ENCODE data around the gene SPRYD3. TPM values are rescaled to one million over a fixed set of nuclear protein-coding genes. Genes with fewer than 3 reads are reported as not detected.
A peak's percentile ranks its signal among the peaks of the same experiment; 100 is the strongest.
"Not testable (repeated sequence)": the region's sequence is repeated elsewhere in the genome, so short reads cannot be mapped to it uniquely, and the experiment has no call there.

The SPRYD3 gene
- total RNA-seq, 1 donor from 2014 or later = 10.5 TPM

DNA sequence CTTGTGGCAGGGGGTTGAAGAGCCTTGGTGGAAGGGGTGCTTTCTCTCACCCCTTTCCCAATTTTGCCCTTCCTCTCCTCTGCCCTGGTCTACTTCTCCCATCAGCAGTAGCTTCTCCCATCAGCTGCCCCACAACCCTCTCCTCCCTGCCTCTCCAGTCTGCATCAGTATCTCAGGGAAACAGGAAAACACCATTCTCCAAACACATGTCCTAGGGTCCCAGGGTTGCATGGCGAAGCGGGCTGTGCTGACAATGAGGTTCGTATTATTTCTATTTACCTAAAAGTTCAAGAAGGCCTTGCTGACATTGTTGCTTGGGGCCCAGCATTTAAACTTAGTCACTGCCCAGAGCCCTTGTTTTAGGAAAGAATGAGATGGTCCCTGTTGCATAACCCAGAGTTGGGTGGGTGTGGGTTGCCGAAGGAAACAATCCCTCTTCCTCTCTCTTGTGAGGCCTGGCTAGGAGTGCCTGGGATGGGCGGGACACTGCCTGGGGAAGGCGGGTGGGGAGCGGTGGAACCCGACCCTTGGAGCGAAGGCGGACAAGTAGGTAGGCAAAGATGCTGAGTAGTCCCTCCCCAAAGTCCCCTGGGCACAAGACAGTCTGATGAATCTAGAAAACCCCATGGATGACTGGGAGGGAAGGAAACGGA lies 17.0 kb upstream of the SPRYD3 start:
- DNase-seq (ENCODE audit: low spot score) = no peak
- H3K36me3 Mint-ChIP-seq (ENCODE audit: low read depth, unreplicated experiment) = no peaks in the 10 kb centered on the region
- H3K9me3 Mint-ChIP-seq (ENCODE audit: unreplicated experiment) = no peaks in the 10 kb centered on the region
- TF ChIP-seq, protein P1, sequence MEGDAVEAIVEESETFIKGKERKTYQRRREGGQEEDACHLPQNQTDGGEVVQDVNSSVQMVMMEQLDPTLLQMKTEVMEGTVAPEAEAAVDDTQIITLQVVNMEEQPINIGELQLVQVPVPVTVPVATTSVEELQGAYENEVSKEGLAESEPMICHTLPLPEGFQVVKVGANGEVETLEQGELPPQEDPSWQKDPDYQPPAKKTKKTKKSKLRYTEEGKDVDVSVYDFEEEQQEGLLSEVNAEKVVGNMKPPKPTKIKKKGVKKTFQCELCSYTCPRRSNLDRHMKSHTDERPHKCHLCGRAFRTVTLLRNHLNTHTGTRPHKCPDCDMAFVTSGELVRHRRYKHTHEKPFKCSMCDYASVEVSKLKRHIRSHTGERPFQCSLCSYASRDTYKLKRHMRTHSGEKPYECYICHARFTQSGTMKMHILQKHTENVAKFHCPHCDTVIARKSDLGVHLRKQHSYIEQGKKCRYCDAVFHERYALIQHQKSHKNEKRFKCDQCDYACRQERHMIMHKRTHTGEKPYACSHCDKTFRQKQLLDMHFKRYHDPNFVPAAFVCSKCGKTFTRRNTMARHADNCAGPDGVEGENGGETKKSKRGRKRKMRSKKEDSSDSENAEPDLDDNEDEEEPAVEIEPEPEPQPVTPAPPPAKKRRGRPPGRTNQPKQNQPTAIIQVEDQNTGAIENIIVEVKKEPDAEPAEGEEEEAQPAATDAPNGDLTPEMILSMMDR (IDR thresholded peaks at IDR 0.05; ENCODE audit: unreplicated experiment) = no peak
- H3K27ac Mint-ChIP-seq (ENCODE audit: unreplicated experiment) = no peak overlapping the region
- peaks cover 34% of the 10 kb centered on the region for H3K4me1 Mint-ChIP-seq (ENCODE audit: unreplicated experiment)
- H3K4me3 Mint-ChIP-seq (ENCODE audit: unreplicated experiment) = peak overlapping the region; percentile 88
- H3K27me3 Mint-ChIP-seq (ENCODE audit: unreplicated experiment) = peaks cover 24% of the 10 kb centered on the region

DNA sequence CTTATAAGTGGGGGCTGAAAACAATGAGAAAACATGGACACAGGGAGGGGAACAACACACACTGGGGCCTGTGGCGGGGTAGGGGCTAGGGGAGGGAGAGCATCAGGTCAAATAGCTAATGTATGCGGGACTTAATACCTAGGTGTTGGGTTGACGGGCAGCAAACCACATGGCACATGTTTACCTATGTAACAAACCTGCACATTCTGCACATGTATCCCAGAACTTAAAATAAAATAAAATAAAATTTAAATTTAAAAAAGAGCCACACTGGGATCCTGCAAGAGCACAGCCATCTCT lies 16.4 kb upstream of the SPRYD3 start:
- Mint-ChIP-seq H3K27me3 (ENCODE audit: unreplicated experiment) (peaks cover 24% of the 10 kb centered on the region), H3K4me1 (ENCODE audit: unreplicated experiment) (peaks cover 34% of the 10 kb centered on the region)
- not testable (repeated sequence) for DNase-seq (ENCODE audit: low spot score); H3K4me3 Mint-ChIP-seq (ENCODE audit: unreplicated experiment); H3K9me3 Mint-ChIP-seq (ENCODE audit: unreplicated experiment); H3K36me3 Mint-ChIP-seq (ENCODE audit: low read depth, unreplicated experiment); H3K27ac Mint-ChIP-seq (ENCODE audit: unreplicated experiment)

DNA sequence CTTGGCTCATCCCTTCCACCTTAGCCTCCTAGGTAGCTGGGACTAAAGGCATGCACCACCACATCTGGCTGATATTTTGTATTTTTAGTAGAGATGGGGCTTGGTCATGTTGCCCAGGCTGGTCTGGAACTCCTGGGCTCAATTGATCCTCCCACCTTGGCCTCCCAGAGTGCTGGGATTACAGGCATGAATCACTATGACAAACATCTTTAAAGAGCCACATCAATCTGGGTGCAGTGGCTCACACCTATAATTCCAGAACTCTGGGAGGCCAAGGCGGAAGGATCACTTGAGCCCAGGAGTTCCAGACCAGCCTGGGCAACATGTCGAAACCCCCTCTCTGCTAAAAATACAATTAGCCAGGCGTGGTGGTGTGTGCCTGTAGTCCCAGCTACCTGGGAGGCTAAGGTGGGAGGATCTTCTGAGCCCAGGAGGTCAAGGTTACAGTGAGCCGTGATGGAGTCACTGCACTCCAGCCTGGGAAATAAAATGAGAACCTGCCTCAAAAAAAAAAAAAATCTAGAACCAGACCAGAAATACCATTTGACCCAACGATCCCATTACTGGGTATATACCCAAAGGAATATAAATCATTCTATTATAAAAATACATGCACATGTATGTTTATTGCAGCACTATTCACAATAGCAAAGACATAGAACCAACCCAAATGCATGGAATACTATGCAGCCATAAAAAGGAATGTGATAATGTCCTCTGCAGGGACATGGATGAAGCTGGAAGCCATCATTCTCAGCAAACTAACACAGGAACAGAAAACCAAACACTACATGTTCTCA lies 15.8 kb upstream of the SPRYD3 start:
- H3K9me3 Mint-ChIP-seq (ENCODE audit: unreplicated experiment); DNase-seq (ENCODE audit: low spot score); H3K36me3 Mint-ChIP-seq (ENCODE audit: low read depth, unreplicated experiment); H3K27ac Mint-ChIP-seq (ENCODE audit: unreplicated experiment); H3K4me3 Mint-ChIP-seq (ENCODE audit: unreplicated experiment): not testable (repeated sequence)
- Mint-ChIP-seq H3K4me1 (ENCODE audit: unreplicated experiment) (peaks cover 34% of the 10 kb centered on the region), H3K27me3 (ENCODE audit: unreplicated experiment) (peaks cover 24% of the 10 kb centered on the region)

DNA sequence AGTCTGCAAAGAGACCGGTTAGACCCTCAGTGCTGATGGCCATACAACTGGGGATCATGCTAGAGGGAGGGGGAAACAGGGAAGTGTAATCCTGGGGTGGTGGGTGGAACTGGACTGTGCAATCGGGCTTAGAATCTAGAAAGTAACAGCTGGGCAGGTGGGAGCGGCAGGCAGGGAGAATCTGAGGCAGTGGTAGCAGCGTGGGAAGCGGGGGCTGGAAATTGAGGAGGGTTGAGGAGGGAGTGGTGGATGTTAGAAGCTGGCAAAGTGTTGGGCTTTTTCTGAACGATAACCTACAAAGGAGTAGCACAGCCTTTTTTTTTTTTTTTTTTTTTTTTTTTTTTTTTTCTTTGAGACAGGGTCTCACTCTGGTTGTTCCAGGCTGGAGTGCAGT lies 15.2 kb upstream of the SPRYD3 start:
- no peak for DNase-seq (ENCODE audit: low spot score)
- TF ChIP-seq, protein P1 (IDR thresholded peaks at IDR 0.05; ENCODE audit: unreplicated experiment) = no peak
- Mint-ChIP-seq H3K9me3 (ENCODE audit: unreplicated experiment) (no peaks in the 10 kb centered on the region), H3K27me3 (ENCODE audit: unreplicated experiment) (peaks cover 25% of the 10 kb centered on the region), H3K27ac (ENCODE audit: unreplicated experiment) (no peak overlapping the region), H3K4me3 (ENCODE audit: unreplicated experiment) (no peak overlapping the region), H3K4me1 (ENCODE audit: unreplicated experiment) (peaks cover 33% of the 10 kb centered on the region), H3K36me3 (ENCODE audit: low read depth, unreplicated experiment) (no peaks in the 10 kb centered on the region)

DNA sequence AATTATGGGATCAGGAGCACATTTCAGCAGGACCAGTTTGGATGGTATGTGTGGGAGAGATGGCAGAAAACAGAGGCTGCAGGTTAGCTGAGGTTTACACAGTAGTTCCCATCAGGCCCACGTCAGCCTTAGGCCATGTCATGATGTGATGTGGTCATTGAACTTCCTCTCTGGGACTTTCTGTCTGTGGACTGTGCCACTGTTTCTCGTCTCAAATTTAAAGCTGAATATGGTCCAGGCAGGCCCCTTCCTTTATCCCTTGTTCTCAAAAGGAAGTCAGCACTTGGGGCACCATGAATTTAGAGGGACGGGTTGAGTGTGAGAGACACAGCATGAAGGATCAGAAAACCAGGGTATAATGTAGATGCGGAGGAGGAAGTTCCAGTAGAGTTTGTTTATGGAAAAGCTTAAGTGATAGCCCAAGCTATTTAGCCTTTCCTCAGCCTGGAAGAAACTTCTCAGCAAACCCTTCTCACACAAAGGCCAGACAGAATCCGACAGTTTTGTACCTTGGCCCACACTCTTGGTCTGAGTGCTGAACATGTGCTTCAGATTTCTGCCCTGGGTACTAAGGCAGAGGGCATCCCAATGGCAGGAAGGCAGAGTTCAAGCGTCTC lies 14.7 kb upstream of the SPRYD3 start:
- H3K4me3 Mint-ChIP-seq (ENCODE audit: unreplicated experiment) = no peak overlapping the region
- H3K36me3 Mint-ChIP-seq (ENCODE audit: low read depth, unreplicated experiment) = no peaks in the 10 kb centered on the region
- TF ChIP-seq, protein P1 (IDR thresholded peaks at IDR 0.05; ENCODE audit: unreplicated experiment) = no peak
- no peaks in the 10 kb centered on the region for H3K9me3 Mint-ChIP-seq (ENCODE audit: unreplicated experiment)
- peaks cover 28% of the 10 kb centered on the region for H3K4me1 Mint-ChIP-seq (ENCODE audit: unreplicated experiment)
- peaks cover 20% of the 10 kb centered on the region for H3K27me3 Mint-ChIP-seq (ENCODE audit: unreplicated experiment)
- no peak overlapping the region for H3K27ac Mint-ChIP-seq (ENCODE audit: unreplicated experiment)
- no peak for DNase-seq (ENCODE audit: low spot score)

DNA sequence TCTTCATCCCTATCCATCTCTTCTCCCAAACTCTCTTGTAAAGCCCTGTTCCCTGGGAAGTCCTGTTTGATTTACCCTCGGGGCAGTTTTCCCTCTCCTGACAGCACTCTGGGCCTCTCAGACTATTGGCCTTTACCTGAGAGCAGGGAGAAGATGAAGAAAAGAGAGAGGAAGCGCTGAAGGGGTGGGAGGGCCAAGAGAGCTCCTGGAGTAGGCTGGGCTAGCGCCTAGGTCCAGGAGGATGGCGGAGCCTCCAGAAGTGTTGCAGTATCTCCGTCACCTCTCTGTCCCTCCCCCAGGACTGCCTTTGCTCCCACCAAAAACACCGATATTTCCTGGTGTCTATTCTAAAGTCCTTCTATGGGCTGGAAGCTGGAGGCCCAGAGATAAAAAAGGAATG lies 12.6 kb upstream of the SPRYD3 start:
- H3K27me3 Mint-ChIP-seq (ENCODE audit: unreplicated experiment) = peaks cover 16% of the 10 kb centered on the region
- no peak overlapping the region for H3K4me3 Mint-ChIP-seq (ENCODE audit: unreplicated experiment)
- H3K27ac Mint-ChIP-seq (ENCODE audit: unreplicated experiment) = no peak overlapping the region
- H3K36me3 Mint-ChIP-seq (ENCODE audit: low read depth, unreplicated experiment) = no peaks in the 10 kb centered on the region
- H3K9me3 Mint-ChIP-seq (ENCODE audit: unreplicated experiment) = no peaks in the 10 kb centered on the region
- peaks cover 13% of the 10 kb centered on the region for H3K4me1 Mint-ChIP-seq (ENCODE audit: unreplicated experiment)
- TF ChIP-seq, protein P1 (IDR thresholded peaks at IDR 0.05; ENCODE audit: unreplicated experiment) = no peak
- DNase-seq (ENCODE audit: low spot score) = no peak
